ENCODE measurements around the gene ZNF462. TPM values are rescaled to one million over a fixed set of nuclear protein-coding genes. Genes with fewer than 3 reads are reported as not detected.
"Not testable (repeated sequence)": the region's sequence is repeated elsewhere in the genome, so short reads cannot be mapped to it uniquely, and the experiment has no call there.

The ZNF462 gene
- total RNA-seq, 2 experiments from 2014 or later = 0.28 to 0.70 TPM

DNA sequence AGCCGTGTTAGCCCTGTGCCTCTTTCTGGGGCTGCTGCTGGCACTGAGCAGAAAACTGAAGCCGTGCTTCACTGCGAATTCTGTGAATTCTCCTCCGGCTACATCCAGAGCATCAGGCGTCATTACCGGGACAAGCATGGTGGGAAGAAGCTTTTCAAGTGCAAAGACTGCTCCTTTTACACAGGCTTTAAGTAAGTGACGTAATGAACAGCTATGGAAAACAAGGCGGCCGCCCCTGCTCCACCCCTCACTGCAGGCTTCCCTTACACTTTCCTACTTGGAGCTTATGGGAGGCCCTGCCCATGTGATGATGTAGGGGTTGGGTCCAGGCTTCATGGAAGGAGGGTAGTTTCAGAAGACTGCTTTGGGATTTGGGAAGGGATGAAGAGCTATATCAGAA lies 109.1 kb downstream of the ZNF462 start:
- Mint-ChIP-seq H3K4me3 (no peak overlapping the region), H3K9me3 (no peaks in the 10 kb centered on the region), H3K27me3 (no peaks in the 10 kb centered on the region), H3K27ac (no peak overlapping the region), H3K36me3 (ENCODE audit: low read depth) (no peaks in the 10 kb centered on the region), H3K4me1 (no peaks in the 10 kb centered on the region)
- DNase-seq = no peak
- ChIA-PET POLR2A (no interaction called here), CTCF (no interaction called here)

DNA sequence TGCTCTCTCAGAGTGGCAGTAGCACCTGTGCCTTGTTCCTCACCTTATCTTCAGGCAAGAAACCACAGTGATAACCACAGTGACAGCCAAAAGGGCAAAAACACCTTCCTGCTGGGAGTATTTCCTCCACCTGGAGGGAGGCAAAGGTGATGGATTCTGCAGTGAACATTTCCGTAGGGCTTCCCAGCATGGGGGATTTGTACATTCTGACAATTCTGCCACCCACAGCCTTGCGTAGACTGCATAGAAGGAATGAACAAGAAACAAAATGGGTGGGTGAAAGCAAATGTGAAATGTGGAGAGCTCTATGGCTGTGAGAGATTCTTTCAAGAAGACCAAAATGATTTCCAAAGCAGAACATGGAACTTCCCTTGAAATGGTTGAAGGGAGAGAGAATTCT lies 111.4 kb downstream of the ZNF462 start:
- CTCF ChIA-PET = no interaction called here
- POLR2A ChIA-PET = no interaction called here
- Mint-ChIP-seq H3K27me3 (no peaks in the 10 kb centered on the region), H3K4me1 (no peaks in the 10 kb centered on the region), H3K9me3 (no peaks in the 10 kb centered on the region), H3K36me3 (ENCODE audit: low read depth) (no peaks in the 10 kb centered on the region), H3K27ac (no peak overlapping the region), H3K4me3 (no peak overlapping the region)
- no peak for DNase-seq

DNA sequence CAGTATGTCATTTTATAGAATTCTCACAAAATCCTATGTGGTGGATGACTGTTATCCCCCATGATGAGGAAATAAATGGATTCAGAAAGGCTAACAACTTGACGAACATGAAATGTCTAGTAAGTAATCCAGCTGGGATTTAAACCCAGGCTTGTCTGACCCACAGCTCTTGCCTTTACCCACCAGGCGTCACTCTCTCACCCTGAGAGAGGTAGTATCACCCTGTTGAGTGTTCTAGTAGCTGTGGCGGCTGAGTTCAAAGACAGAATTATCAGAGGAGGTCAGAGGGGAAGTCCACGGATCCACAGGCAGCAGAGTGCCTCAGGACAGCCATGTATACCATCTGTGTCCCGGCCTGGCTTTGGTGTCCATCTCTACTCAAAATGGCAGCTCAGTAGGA lies 113.8 kb downstream of the ZNF462 start:
- Mint-ChIP-seq H3K9me3 (no peaks in the 10 kb centered on the region), H3K4me1 (no peaks in the 10 kb centered on the region), H3K27ac (no peak overlapping the region), H3K36me3 (ENCODE audit: low read depth) (no peaks in the 10 kb centered on the region), H3K27me3 (no peaks in the 10 kb centered on the region), H3K4me3 (no peak overlapping the region)
- ChIA-PET CTCF (no interaction called here), POLR2A (no interaction called here)
- no peak for DNase-seq

DNA sequence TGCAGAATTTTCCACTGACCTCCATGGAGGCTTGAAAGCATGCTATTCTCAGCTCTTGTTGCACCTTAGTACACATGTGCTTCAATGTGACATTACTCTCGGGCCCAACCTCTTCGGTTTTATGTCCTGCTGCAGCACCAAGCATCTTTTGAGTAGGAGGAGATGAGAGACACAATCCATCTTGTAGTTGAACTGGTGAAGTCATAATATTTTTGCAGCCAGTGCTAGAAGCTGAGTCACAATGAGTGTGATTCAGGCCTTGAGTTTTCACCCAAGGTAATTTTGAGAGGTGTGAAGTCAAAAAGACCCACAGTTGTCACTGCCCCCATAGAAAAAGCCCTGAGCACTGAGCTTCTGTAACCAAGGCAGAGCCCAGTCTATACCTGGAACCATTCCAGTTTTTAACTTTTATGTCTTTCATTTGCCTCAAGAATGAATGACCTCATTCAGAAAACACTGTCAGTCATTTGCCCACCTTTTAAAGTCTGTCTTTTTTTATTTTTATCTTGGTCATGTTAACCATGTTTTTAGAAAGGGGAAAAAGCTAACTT lies 117.7 kb downstream of the ZNF462 start:
- Mint-ChIP-seq H3K36me3 (ENCODE audit: low read depth) (no peaks in the 10 kb centered on the region), H3K4me3 (no peak overlapping the region), H3K27ac (no peak overlapping the region), H3K4me1 (no peaks in the 10 kb centered on the region), H3K27me3 (no peaks in the 10 kb centered on the region), H3K9me3 (no peaks in the 10 kb centered on the region)
- CTCF ChIA-PET = no interaction called here
- POLR2A ChIA-PET = no interaction called here
- DNase-seq = no peak

DNA sequence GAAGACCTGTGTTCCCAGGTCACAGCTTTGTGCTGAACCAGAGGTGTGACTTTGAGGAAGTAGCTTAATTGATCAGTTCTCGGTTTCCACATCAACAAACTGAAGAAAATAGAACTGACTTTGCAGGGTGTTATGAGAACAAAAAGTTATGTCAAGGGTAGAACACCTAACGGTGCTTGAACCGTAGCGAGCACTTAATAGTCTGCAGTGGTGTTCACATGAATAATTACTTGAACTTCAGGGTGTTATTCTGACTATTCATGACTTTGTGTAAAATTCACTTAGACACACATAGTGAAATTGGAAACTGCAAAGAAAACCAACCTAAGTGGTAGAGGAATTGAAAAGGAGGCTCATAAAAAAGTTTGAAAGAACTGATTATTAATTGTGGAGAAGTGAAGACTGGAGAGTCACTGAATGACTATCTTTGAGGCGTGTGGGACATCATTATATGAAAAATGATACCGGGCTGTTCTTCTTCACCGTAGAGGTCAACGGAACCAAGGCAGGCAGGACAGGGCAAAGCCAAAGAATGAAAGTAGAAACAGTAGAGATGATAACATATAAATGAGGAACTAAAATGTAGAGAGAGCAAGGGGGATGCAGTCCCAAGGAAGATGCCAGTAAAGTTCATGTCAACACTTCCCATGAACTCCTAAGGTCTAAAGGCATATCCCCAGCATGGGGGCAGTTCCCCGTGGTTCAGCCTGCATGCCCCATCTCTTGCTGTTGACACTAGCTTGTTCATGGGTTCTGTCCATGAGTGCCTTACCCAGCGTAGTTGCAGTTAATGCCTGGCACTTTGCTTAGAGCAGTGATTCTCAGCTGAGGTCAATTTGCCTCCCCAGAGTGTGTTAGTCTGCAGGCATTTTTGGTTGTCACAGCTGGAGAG lies 118.7 kb downstream of the ZNF462 start:
- H3K4me1 Mint-ChIP-seq = no peaks in the 10 kb centered on the region
- H3K4me3 Mint-ChIP-seq = no peak overlapping the region
- ChIA-PET POLR2A (no interaction called here), CTCF (no interaction called here)
- no peak for DNase-seq
- no peaks in the 10 kb centered on the region for H3K27me3 Mint-ChIP-seq
- no peaks in the 10 kb centered on the region for H3K36me3 Mint-ChIP-seq (ENCODE audit: low read depth)
- no peak overlapping the region for H3K27ac Mint-ChIP-seq
- H3K9me3 Mint-ChIP-seq = no peaks in the 10 kb centered on the region

DNA sequence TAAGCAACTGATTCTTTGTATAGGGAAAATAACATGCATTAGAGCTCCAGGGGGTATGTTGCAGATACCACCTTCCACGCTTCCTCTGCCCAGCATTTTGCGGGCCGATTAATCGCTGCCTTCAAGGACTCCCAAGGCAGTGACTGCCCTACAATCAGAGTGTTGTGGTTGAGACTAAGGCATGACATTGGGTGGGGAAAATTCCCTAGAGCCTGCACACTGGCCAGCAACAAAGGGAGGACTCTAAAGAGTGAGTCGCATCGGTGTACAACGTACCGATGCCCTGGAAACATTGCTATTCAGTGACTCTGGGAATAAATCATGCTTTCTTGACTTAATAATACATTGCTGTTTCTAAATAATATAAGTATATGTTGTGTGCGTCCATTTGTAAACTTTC lies 119.7 kb downstream of the ZNF462 start:
- no peaks in the 10 kb centered on the region for H3K27me3 Mint-ChIP-seq
- POLR2A ChIA-PET = no interaction called here
- H3K4me1 Mint-ChIP-seq = no peaks in the 10 kb centered on the region
- no peak overlapping the region for H3K27ac Mint-ChIP-seq
- H3K9me3 Mint-ChIP-seq = no peaks in the 10 kb centered on the region
- no peak overlapping the region for H3K4me3 Mint-ChIP-seq
- no peaks in the 10 kb centered on the region for H3K36me3 Mint-ChIP-seq (ENCODE audit: low read depth)
- no peak for DNase-seq
- CTCF ChIA-PET = no interaction called here

DNA sequence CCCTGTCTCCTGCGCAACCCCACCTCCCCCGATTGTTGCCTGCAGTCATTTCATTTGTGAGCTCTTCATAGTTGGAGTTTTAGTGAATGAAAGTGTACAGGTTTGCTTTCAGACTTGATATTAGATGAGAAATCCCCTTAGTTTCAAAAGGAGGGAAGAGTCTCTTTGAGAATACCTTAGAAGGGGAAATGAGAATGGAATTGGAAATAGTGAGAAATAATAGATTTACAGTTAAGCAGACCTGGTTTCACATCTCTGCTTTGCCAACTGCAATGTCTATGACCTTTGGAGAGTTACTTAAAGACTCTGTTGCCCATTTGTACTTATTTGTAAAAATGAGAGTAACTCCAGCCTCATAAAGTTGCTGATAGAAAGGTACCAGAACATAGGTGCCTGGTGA lies 120.4 kb downstream of the ZNF462 start:
- Mint-ChIP-seq H3K9me3 (peaks cover 2% of the 10 kb centered on the region), H3K36me3 (ENCODE audit: low read depth) (no peaks in the 10 kb centered on the region), H3K4me3 (no peak overlapping the region), H3K4me1 (no peaks in the 10 kb centered on the region), H3K27ac (no peak overlapping the region), H3K27me3 (no peaks in the 10 kb centered on the region)
- ChIA-PET CTCF (no interaction called here), POLR2A (no interaction called here)
- no peak for DNase-seq

DNA sequence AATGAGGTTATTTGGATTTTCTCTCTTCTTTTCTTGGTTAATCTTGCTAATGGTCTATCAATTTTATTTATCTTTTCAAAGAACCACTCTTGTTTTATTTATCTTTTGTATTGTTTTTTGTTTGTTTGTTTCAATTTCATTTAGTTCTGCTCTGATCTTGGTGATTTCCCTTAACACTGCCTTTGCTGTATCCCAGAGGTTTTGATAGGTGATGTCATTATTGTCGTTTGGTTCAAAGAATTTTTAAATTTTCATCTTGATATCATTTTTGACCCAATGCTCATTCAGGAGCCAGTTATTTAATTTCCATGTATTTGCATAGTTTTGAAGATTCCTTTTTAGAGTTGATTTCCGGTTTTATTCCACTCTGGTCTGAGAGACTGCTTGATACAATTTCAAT lies 126.9 kb downstream of the ZNF462 start:
- H3K4me3 Mint-ChIP-seq; H3K4me1 Mint-ChIP-seq; H3K9me3 Mint-ChIP-seq; CTCF ChIA-PET; POLR2A ChIA-PET; H3K27ac Mint-ChIP-seq; H3K27me3 Mint-ChIP-seq; DNase-seq; H3K36me3 Mint-ChIP-seq (ENCODE audit: low read depth): not testable (repeated sequence)

DNA sequence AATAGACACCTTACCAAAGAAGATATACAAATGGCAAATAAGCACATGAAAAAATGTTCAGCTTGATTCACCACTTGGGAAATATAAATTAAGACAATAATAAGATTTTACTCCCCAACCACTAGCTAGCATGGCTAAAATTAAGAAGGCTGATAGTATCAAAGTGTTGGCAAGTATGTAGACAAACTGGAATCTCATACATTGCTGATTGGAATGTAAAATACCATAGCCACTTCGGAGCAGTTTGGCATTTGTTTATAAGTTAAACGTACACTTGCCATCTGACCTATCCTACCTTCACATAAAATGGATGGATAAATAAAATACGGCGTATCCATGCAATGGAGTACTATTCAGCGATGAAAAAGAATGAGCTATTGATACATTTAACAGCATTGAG lies 129.2 kb downstream of the ZNF462 start:
- Mint-ChIP-seq H3K4me1 (no peaks in the 10 kb centered on the region), H3K27ac (no peak overlapping the region), H3K27me3 (no peaks in the 10 kb centered on the region), H3K4me3 (no peak overlapping the region), H3K36me3 (ENCODE audit: low read depth) (no peaks in the 10 kb centered on the region), H3K9me3 (peaks cover 7% of the 10 kb centered on the region)
- DNase-seq = no peak
- ChIA-PET POLR2A (no interaction called here), CTCF (interaction anchor here (0.6 kb wide), 1 partner anchor 19 kb away, joined by 4 read pairs; no protein-coding TSS in a partner anchor)

DNA sequence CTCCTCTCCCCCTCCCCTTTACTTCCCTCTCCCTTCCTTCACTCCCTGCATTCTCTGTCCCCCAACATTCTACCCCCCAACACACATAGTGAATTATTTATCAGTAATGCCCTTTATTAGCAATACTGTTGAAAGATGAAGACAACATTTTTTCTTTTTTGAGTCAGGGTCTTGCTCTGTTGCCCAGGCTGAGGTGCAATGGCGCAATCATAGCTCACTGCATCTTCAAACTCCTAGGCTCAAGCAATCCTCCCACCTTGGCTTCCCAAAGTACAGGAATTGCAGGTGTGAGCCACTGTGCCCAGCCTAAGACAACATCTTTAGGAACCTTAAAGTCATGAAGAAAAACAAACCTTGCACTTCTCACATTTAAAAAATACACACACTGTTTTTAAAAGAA lies 130.6 kb downstream of the ZNF462 start:
- no peaks in the 10 kb centered on the region for H3K4me1 Mint-ChIP-seq
- ChIA-PET POLR2A (no interaction called here), CTCF (no interaction called here)
- H3K9me3 Mint-ChIP-seq = peaks cover 4% of the 10 kb centered on the region
- no peaks in the 10 kb centered on the region for H3K36me3 Mint-ChIP-seq (ENCODE audit: low read depth)
- H3K27ac Mint-ChIP-seq = no peak overlapping the region
- no peak overlapping the region for H3K4me3 Mint-ChIP-seq
- no peak for DNase-seq
- H3K27me3 Mint-ChIP-seq = no peaks in the 10 kb centered on the region

DNA sequence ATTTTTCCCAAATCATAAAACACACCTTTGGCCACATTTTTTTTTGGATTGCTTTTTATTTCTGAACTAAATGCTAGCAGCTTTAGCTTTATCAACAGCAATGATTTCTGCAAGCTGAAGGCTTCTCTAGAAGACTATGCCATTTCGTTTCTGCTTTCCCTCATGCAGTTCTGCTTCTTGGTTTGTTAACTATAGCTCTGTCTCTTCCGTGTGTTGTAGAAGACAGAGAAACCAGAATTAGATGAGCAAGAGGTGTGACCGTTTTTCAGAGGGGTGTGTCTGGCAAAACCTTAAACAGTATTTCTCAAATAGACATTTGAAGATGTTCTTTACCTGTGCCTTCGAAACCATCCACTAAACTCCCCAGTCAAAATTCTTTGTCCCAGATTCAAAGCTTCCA lies 131.5 kb downstream of the ZNF462 start:
- CTCF ChIA-PET = no interaction called here
- DNase-seq = no peak
- Mint-ChIP-seq H3K27me3 (no peaks in the 10 kb centered on the region), H3K4me3 (no peak overlapping the region), H3K36me3 (ENCODE audit: low read depth) (no peaks in the 10 kb centered on the region), H3K9me3 (peaks cover 4% of the 10 kb centered on the region), H3K4me1 (no peaks in the 10 kb centered on the region), H3K27ac (no peak overlapping the region)
- POLR2A ChIA-PET = no interaction called here

DNA sequence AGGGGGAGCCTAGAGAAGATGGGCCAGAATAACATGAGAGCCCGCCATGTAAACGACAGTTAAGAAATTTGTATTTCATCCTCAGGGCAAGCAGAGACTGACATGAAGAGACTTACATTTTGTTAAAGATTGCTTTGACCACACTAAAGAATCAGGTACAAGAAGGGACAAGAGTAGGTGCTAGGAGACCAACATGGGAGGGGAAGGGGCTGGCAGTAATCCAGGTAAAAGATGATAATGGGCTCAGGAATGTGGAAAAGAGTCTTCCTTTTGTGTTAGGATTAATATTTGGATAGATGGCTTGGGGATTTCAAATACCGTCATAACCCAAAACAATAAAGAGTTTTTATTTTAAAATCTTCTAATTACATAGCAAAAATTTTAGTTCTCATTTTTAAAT lies 137.3 kb downstream of the ZNF462 start:
- CTCF ChIA-PET = no interaction called here
- no peak for DNase-seq
- Mint-ChIP-seq H3K9me3 (peaks cover 2% of the 10 kb centered on the region), H3K4me3 (no peak overlapping the region), H3K4me1 (no peaks in the 10 kb centered on the region), H3K27ac (no peak overlapping the region), H3K36me3 (ENCODE audit: low read depth) (no peaks in the 10 kb centered on the region), H3K27me3 (no peaks in the 10 kb centered on the region)
- POLR2A ChIA-PET = no interaction called here

DNA sequence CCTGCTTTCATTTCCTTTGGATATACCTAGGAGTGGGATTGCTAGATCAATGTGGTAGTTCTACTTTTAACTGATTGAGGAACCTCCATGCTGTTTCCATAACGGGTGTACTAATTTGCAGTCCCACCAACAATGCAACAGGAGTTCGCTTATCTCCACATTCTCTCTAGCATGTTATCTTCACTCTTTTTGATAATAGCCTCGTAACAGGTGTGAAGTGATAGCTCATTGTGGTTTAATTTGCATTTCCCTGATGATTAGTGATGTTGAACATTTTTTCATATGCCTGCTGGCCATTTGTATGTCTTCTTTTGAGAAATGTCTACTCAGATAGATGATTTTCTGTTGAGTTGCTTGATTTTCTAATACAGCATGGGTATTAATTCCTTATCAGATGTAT lies 142.2 kb downstream of the ZNF462 start:
- no peak overlapping the region for H3K4me3 Mint-ChIP-seq
- H3K27me3 Mint-ChIP-seq = no peaks in the 10 kb centered on the region
- no peaks in the 10 kb centered on the region for H3K4me1 Mint-ChIP-seq
- POLR2A ChIA-PET = no interaction called here
- CTCF ChIA-PET = no interaction called here
- H3K27ac Mint-ChIP-seq = no peak overlapping the region
- DNase-seq = no peak
- H3K36me3 Mint-ChIP-seq (ENCODE audit: low read depth) = no peaks in the 10 kb centered on the region
- H3K9me3 Mint-ChIP-seq = peaks cover 5% of the 10 kb centered on the region

DNA sequence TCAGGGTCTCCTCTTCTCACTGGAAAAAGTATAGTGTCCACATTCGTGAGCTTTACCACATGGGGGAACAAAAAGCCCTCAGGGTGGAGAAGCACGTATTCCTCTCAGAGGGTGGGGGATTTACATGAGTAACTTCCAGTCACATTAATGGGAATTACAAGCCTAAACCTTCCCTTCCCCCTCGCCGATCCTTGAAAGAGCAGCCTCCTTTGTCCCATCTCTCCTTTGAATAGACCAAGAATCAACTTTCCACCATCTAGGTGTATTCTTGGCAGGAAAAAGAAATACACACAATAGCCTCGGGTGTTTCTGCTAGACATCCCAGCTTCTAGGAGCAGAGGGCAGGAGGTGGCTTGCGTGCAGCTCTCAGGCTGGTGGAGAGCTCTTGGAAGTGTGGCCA lies 144.4 kb downstream of the ZNF462 start:
- no peak for DNase-seq
- no peak overlapping the region for H3K4me3 Mint-ChIP-seq
- ChIA-PET CTCF (no interaction called here), POLR2A (no interaction called here)
- peaks cover 8% of the 10 kb centered on the region for H3K9me3 Mint-ChIP-seq
- H3K27me3 Mint-ChIP-seq = no peaks in the 10 kb centered on the region
- no peaks in the 10 kb centered on the region for H3K4me1 Mint-ChIP-seq
- H3K36me3 Mint-ChIP-seq (ENCODE audit: low read depth) = no peaks in the 10 kb centered on the region
- no peak overlapping the region for H3K27ac Mint-ChIP-seq

Measured in activated CD4-positive, alpha-beta memory T cell treated with anti-CD3 and anti-CD28 coated beads, Interleukin-2, amount 10 ng/mL, durations not matched to agents 7 days and 5 days (primary cell).